Caco-2 (cell line): ENCODE results near the gene AHCYL1. TPM values are rescaled to one million over a fixed set of nuclear protein-coding genes. Genes with fewer than 3 reads are reported as not detected.

Source experiments
- BruUV-seq: library from RNA; stranded (reverse); fragments of 400-500 nt; replicated peaks from 2 replicates; lab custom pipeline; 2021; lab: Mats Ljungman, UMichigan
- CTCF ChIA-PET: fragments of 300-600 bp; sonication (Branson Sonifier 250); formaldehyde crosslinking; loops from one replicate; lab custom pipeline; 2022; ENCODE audit warnings: antibody characterized with exemption; lab: Charles Lee
- POLR2A ChIA-PET: fragments of 300-600 bp; sonication (Branson Sonifier 250); formaldehyde crosslinking; loops from one replicate; lab custom pipeline; 2022; ENCODE audit warnings: antibody characterized with exemption; lab: Charles Lee
- DNase-seq, 2 experiments: peaks; one replicate each; pipeline versions ENCODE4 v3.0.0 to v3.0.0-alpha.2; 2020 to 2022
- H3K27me3 ChIP-seq: replicated peaks from 2 replicates; pipeline ENCODE4 v1.6.0; 2011; ENCODE audit warnings: low read length; ENCODE audit not compliant: control insufficient read depth, insufficient read depth
- H3K36me3 ChIP-seq: 2 replicates; pipeline ENCODE4 v1.5.1; 2011; ENCODE audit warnings: low read length; ENCODE audit not compliant: control insufficient read depth, insufficient read depth
- H3K4me1 ChIP-seq: fragments of 250-450 bp; sonication (Bioruptor Pico); 2 replicates; pipeline ENCODE4 v1.5.1; 2020; ENCODE audit warnings: mild to moderate bottlenecking
- H3K4me3 ChIP-seq: 2 replicates; pipeline ENCODE4 v1.5.1; 2011; ENCODE audit warnings: low read depth, mild to moderate bottlenecking, control low read depth, low read length
- H3K9me3 ChIP-seq: fragments of 250-450 bp; sonication (Bioruptor Pico); 2 replicates; pipeline ENCODE4 v1.5.1; 2020; ENCODE audit warnings: mild to moderate bottlenecking, moderate library complexity
- H3K27ac Mint-ChIP-seq: one replicate; pipeline ENCODE4 v1.8.0; 2022; ENCODE audit warnings: mixed read lengths; ENCODE audit not compliant: unreplicated experiment
- H3K27me3 Mint-ChIP-seq: one replicate; pipeline ENCODE4 v1.8.0; 2022; ENCODE audit warnings: mixed read lengths; ENCODE audit not compliant: insufficient read depth, unreplicated experiment
- H3K36me3 Mint-ChIP-seq: one replicate; pipeline ENCODE4 v1.8.0; 2022; ENCODE audit warnings: mild to moderate bottlenecking, mixed read lengths; ENCODE audit not compliant: insufficient read depth, unreplicated experiment
- H3K4me1 Mint-ChIP-seq: one replicate; pipeline ENCODE4 v1.8.0; 2022; ENCODE audit warnings: low read depth, mixed read lengths; ENCODE audit not compliant: unreplicated experiment
- H3K4me3 Mint-ChIP-seq: one replicate; pipeline ENCODE4 v1.8.0; 2022; ENCODE audit warnings: mild to moderate bottlenecking, moderate library complexity, mixed read lengths; ENCODE audit not compliant: unreplicated experiment
- H3K9me3 Mint-ChIP-seq: one replicate; pipeline ENCODE4 v1.8.0; 2022; ENCODE audit warnings: mixed read lengths; ENCODE audit not compliant: unreplicated experiment
- intact Hi-C: fragments of 100-400 bp; cut with micrococcal nuclease; formaldehyde crosslinking; loops from one replicate; pipeline ENCODE4 v1.10.0; 2022; ENCODE audit not compliant: unreplicated experiment
- total RNA-seq: library from RNA; stranded (reverse); gene quantifications from 2 replicates; pipeline ENCODE4 v1.2.3, GENCODE V29; 2022
- TF ChIP-seq, protein P1 (sequence below), 2 experiments: fragments of 200-600 bp in 1 of 2; IDR thresholded peaks; 1 replicate in 1 of 2; 2 replicates in 1 of 2; pipeline versions ENCODE4 v1.5.1 to v1.8.0; 2011 to 2022; ENCODE audit warnings: antibody characterized with exemption in 1 of 2, control low read depth in 1 of 2, inconsistent platforms in 1 of 2, low read depth in 1 of 2, low read length in 1 of 2, mild to moderate bottlenecking in 1 of 2, moderate library complexity in 1 of 2; ENCODE audit not compliant: insufficient read depth in 1 of 2, severe bottlenecking in 1 of 2, unreplicated experiment in 1 of 2

The AHCYL1 gene
- total RNA-seq, 1 experiment from 2014 or later = 64.2 TPM

DNA sequence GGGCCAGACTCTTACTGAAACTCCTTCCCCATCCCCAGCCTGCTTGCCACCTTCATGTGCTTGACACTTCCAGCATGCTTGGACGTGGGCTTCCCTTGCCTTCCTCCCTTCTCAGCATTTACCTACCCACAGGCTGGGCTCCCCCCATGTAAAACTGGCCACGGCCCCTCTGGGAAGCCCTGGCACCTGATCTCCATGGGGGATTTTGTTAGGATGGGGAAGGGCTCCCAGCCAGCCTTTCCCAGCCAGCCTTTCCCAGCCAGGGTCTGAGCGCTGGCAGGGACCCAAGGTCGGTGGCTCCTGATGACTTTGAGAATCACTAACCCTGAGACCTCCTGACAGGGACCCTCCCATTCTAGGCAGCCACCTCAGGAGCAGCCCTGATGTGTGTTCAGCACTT is 79.2 kb downstream of the AHCYL1 start:
- Mint-ChIP-seq H3K4me1 (no peaks in the 10 kb centered on the region), H3K36me3 (peaks cover 14% of the 10 kb centered on the region)

DNA sequence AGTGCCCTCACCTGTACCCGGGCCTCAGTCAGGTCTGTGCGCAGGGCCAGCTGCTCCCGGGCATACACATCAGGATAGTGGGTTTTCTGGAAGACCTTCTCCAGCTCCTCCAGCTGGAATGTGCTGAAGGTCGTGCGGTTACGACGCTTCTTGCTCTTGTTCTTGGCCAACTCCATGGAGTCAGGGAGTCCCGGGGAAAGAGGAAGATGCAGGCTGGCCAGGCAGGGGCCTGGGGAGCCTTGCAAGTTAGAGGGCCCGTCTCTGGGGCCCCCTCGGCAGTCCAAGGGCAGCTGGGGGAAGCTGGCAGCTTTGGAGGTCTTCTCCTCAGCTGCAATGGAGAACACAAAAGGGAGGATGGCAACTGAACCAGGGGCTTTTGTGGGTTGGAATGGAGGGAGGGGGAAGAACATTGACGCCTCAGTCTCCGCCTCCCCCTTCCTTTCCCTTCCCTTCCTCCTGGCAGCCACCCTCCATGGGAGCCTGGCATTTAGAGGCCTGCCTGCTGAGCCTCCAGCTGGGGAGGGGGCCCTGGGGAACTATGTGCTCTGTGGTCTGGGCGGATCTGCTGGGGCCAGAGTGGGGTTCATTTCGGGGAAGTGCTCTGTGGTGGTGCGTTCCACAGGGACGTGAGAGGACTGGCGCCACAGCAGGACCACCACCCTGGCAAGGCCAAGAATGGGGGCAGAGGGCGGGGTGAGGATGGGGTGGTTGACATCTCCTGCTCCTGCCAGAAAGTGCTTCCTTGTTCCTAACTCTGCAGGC is 80.2 kb downstream of the AHCYL1 start:
- intact Hi-C loops = no loop called here
- no peak overlapping the region for H3K4me3 Mint-ChIP-seq
- no peaks in the 10 kb centered on the region for H3K9me3 Mint-ChIP-seq
- DNase-seq = no peak
- Histone ChIP-seq H3K36me3 (peaks cover 1% of the 10 kb centered on the region; the same call in 1 of the 2 replicates), H3K4me1 (no peaks in the 10 kb centered on the region), H3K9me3 (no peaks in the 10 kb centered on the region), H3K27me3 (no peaks in the 10 kb centered on the region), H3K4me3 (no peak overlapping the region)
- no peaks in the 10 kb centered on the region for H3K27me3 Mint-ChIP-seq
- H3K36me3 Mint-ChIP-seq = peaks cover 11% of the 10 kb centered on the region
- ChIA-PET CTCF (no interaction called here), POLR2A (no interaction called here)
- H3K27ac Mint-ChIP-seq = no peak overlapping the region
- BruUV-seq = no TSS peak
- no peaks in the 10 kb centered on the region for H3K4me1 Mint-ChIP-seq
- TF ChIP-seq, protein P1, sequence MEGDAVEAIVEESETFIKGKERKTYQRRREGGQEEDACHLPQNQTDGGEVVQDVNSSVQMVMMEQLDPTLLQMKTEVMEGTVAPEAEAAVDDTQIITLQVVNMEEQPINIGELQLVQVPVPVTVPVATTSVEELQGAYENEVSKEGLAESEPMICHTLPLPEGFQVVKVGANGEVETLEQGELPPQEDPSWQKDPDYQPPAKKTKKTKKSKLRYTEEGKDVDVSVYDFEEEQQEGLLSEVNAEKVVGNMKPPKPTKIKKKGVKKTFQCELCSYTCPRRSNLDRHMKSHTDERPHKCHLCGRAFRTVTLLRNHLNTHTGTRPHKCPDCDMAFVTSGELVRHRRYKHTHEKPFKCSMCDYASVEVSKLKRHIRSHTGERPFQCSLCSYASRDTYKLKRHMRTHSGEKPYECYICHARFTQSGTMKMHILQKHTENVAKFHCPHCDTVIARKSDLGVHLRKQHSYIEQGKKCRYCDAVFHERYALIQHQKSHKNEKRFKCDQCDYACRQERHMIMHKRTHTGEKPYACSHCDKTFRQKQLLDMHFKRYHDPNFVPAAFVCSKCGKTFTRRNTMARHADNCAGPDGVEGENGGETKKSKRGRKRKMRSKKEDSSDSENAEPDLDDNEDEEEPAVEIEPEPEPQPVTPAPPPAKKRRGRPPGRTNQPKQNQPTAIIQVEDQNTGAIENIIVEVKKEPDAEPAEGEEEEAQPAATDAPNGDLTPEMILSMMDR (IDR thresholded peaks at IDR 0.05; ENCODE audit: insufficient read depth in 1 of 2, low read depth in 1 of 2, low read length in 1 of 2, severe bottlenecking in 1 of 2, unreplicated experiment in 1 of 2) = no peak

More for the DNA sequence above, 79.2 kb downstream of the AHCYL1 start:
- ChIA-PET POLR2A (no interaction called here), CTCF (no interaction called here)
- TF ChIP-seq, protein P1 (IDR thresholded peaks at IDR 0.05; ENCODE audit: insufficient read depth in 1 of 2, low read depth in 1 of 2, low read length in 1 of 2, severe bottlenecking in 1 of 2, unreplicated experiment in 1 of 2) = no peak
- BruUV-seq = no TSS peak
- H3K9me3 Mint-ChIP-seq = no peaks in the 10 kb centered on the region
- no peak for DNase-seq
- intact Hi-C loops = no loop called here
- no peaks in the 10 kb centered on the region for H3K4me1 ChIP-seq
- no peaks in the 10 kb centered on the region for H3K9me3 ChIP-seq
- no peak overlapping the region for H3K4me3 ChIP-seq
- no peaks in the 10 kb centered on the region for H3K27me3 ChIP-seq
- H3K36me3 ChIP-seq = peaks cover 1% of the 10 kb centered on the region; the same call in 1 of the 2 replicates
- no peak overlapping the region for H3K27ac Mint-ChIP-seq
- no peak overlapping the region for H3K4me3 Mint-ChIP-seq
- no peaks in the 10 kb centered on the region for H3K27me3 Mint-ChIP-seq

DNA sequence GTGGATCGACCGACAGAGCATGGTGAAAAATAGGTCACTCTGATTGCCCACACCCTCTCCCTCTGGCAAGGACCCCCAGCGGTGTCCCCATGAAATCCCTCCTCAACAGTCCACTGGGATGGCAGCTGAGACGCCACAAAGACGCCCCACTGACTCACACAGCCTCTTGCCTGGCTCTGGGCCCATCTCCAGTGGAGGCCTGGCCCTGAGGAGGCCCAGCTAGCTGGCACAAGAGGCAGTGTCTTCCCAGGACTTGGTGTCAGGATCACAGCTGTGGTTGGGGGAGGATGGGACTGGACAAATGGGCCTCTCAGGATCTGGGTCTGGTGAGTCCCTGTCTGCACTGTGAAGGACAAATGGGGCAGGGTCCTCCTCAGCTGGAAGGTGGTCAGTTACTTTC is 81.3 kb downstream of the AHCYL1 start:
- TF ChIP-seq, protein P1 (IDR thresholded peaks at IDR 0.05; ENCODE audit: insufficient read depth in 1 of 2, low read depth in 1 of 2, low read length in 1 of 2, severe bottlenecking in 1 of 2, unreplicated experiment in 1 of 2) = no peak
- H3K27me3 ChIP-seq = no peaks in the 10 kb centered on the region
- Mint-ChIP-seq H3K9me3 (no peaks in the 10 kb centered on the region), H3K27me3 (no peaks in the 10 kb centered on the region), H3K36me3 (peaks cover 1% of the 10 kb centered on the region), H3K4me1 (no peaks in the 10 kb centered on the region), H3K27ac (no peak overlapping the region), H3K4me3 (no peak overlapping the region)
- DNase-seq = no peak
- intact Hi-C loops = no loop called here
- no peaks in the 10 kb centered on the region for H3K36me3 ChIP-seq
- no TSS peak for BruUV-seq
- POLR2A ChIA-PET = no interaction called here
- CTCF ChIA-PET = no interaction called here
- H3K9me3 ChIP-seq = no peaks in the 10 kb centered on the region
- no peaks in the 10 kb centered on the region for H3K4me1 ChIP-seq
- H3K4me3 ChIP-seq = no peak overlapping the region
